ENCODE measurements around the gene POGK. TPM values are rescaled to one million over a fixed set of nuclear protein-coding genes. Genes with fewer than 3 reads are reported as not detected.

The POGK gene
- total and polyA plus RNA-seq, 10 of the 15 experiments (the other 5 are each of a cell fraction or from before 2014, with no cell fraction given) = 5.3 to 34.6 (median 18.7) TPM

- H2AFZ ChIP-seq (ENCODE audit: control insufficient read depth, low read depth, low read length) = no peak overlapping the region
- no peaks in the 10 kb centered on the region for H3K36me3 ChIP-seq (ENCODE audit: control insufficient read depth in 2 of 2, insufficient read depth in 2 of 2, low read length in 1 of 2)
- ChIA-PET CTCF (no interaction called here), RAD21 (ENCODE audit: unreplicated experiment) (no interaction called here), POLR2A (no interaction called here), SMC1A (ENCODE audit: uncharacterized antibody, unreplicated experiment) (no interaction called here)
- intact Hi-C loops (cut with micrococcal nuclease; ENCODE audit: unreplicated experiment) = no loop called here
- 3% methylated on average over 2 of the region's 2 CpGs for WGBS (ENCODE audit: insufficient coverage, insufficient replicate concordance, low lambda C conversion rate, missing lambda C conversion rate)
- no peaks in the 10 kb centered on the region; the same call in 2 of the 3 replicates for H3K9me3 ChIP-seq (replicated peaks; ENCODE audit: control insufficient read depth, insufficient read depth, low read length)
- DNase-seq (ENCODE audit: low read depth, low spot score) = no peak
- ATAC-seq = no peak
- no peak overlapping the region for H3K27ac ChIP-seq (ENCODE audit: control insufficient read depth, insufficient read depth)
- H4K20me1 ChIP-seq (ENCODE audit: control insufficient read depth, insufficient read depth) = no peaks in the 10 kb centered on the region
- in situ Hi-C loops (cut with MboI) = no loop called here
- no peak for TF ChIP-seq EGR1 (IDR thresholded peaks at IDR 0.05; ENCODE audit: borderline replicate concordance in 1 of 2, low read depth in 2 of 2, low read length in 2 of 2)
- TF ChIP-seq JUNB (IDR thresholded peaks at IDR 0.05) = no peak
- no peak for TF ChIP-seq TCF3 (IDR thresholded peaks at IDR 0.05; ENCODE audit: borderline replicate concordance, insufficient read depth, low read depth, low read length)
- no peak for TF ChIP-seq NR2C2 (IDR thresholded peaks at IDR 0.05; ENCODE audit: borderline replicate concordance, control insufficient read depth, insufficient read length, low read depth)
- TF ChIP-seq RAD21 (IDR thresholded peaks at IDR 0.05; ENCODE audit: insufficient read depth, low read depth, low read length) = no peak
- TF ChIP-seq TAF1 (IDR thresholded peaks at IDR 0.05; ENCODE audit: borderline replicate concordance, low read depth, low read length) = no peak
- TF ChIP-seq ZNF384 (IDR thresholded peaks at IDR 0.05; ENCODE audit: borderline replicate concordance, low read depth, low read length) = no peak
- TF ChIP-seq CREM (IDR thresholded peaks at IDR 0.05; ENCODE audit: low read depth) = no peak
- no peak for TF ChIP-seq E2F8 (IDR thresholded peaks at IDR 0.05; ENCODE audit: low read depth, partially characterized antibody)
- no peak for TF ChIP-seq SREBF1 (IDR thresholded peaks at IDR 0.05; ENCODE audit: low read length)
- TF ChIP-seq FOXM1 (IDR thresholded peaks at IDR 0.05; ENCODE audit: low read depth, low read length) = no peak
- no peak for TF ChIP-seq CEBPZ (IDR thresholded peaks at IDR 0.05; ENCODE audit: low read depth, low read length)
- TF ChIP-seq, protein P1, sequence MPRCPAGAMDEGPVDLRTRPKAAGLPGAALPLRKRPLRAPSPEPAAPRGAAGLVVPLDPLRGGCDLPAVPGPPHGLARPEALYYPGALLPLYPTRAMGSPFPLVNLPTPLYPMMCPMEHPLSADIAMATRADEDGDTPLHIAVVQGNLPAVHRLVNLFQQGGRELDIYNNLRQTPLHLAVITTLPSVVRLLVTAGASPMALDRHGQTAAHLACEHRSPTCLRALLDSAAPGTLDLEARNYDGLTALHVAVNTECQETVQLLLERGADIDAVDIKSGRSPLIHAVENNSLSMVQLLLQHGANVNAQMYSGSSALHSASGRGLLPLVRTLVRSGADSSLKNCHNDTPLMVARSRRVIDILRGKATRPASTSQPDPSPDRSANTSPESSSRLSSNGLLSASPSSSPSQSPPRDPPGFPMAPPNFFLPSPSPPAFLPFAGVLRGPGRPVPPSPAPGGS (IDR thresholded peaks at IDR 0.05; ENCODE audit: borderline replicate concordance, insufficient read depth, low read depth, low read length, poor library complexity, severe bottlenecking) = no peak
- no peak for TF ChIP-seq SIN3A (IDR thresholded peaks at IDR 0.05; ENCODE audit: low read depth, low read length)
- no peaks in the 10 kb centered on the region for H3K27me3 ChIP-seq (replicated peaks in 1 of 2; ENCODE audit: control insufficient read depth in 2 of 2, insufficient read depth in 2 of 2, low read length in 1 of 2)
- H3K4me3 ChIP-seq = no peak overlapping the region
- H3K9ac ChIP-seq (ENCODE audit: control insufficient read depth, insufficient read depth, low read length) = no peak overlapping the region
- no peaks in the 10 kb centered on the region for H3K4me1 ChIP-seq (ENCODE audit: control insufficient read depth, insufficient read depth, low read length)
- H3K4me2 ChIP-seq (ENCODE audit: control insufficient read depth, insufficient read depth) = no peak overlapping the region
- no peaks in the 10 kb centered on the region for H3K79me2 ChIP-seq (ENCODE audit: control insufficient read depth, insufficient read depth, low read length)
- no TSS peak for BruUV-seq (replicated peaks)
- no peak for FAIRE-seq
Measured at GRCh38 chr1:166819974-166820373, 19.3 kb upstream of the POGK start.
